HepG2 (cell line): ENCODE measurements around the gene PRKACA. TPM values are rescaled to one million over a fixed set of nuclear protein-coding genes. Genes with fewer than 3 reads are reported as not detected.
A peak's percentile ranks its signal among the peaks of the same experiment; 100 is the strongest.

Experiments
- BCL6 ChIP-seq: IDR thresholded peaks from 2 replicates; pipeline ENCODE4 v1.6.1; 2016; ENCODE audit warnings: missing genetic modification reagents, missing compliant biosample characterization
- EP300 ChIP-seq, 3 experiments: sonication (generic) in 1 of 3; formaldehyde crosslinking in 1 of 3; IDR thresholded peaks; 2 replicates each; pipeline versions ENCODE4 v1.5.1 to v1.6.1; 2011 to 2020; ENCODE audit warnings: low read depth in 2 of 3, low read length in 2 of 3, borderline replicate concordance in 1 of 3, improper control_type of control experiment in 1 of 3, mild to moderate bottlenecking in 1 of 3, missing genetic modification reagents in 1 of 3, moderate library complexity in 1 of 3
- FOXP1 ChIP-seq, 2 experiments: fragments of 450-650 bp in 1 of 2; IDR thresholded peaks; 2 replicates each; pipeline ENCODE4 v1.6.1; 2017 to 2018; ENCODE audit warnings: antibody characterized with exemption in 1 of 2
- HES4 ChIP-seq: sonication (generic); formaldehyde crosslinking; IDR thresholded peaks from 2 replicates; pipeline ENCODE4 v1.9.0; 2021; ENCODE audit warnings: mild to moderate bottlenecking, missing genetic modification reagents, borderline replicate concordance
- HOXA3 ChIP-seq: sonication (generic); formaldehyde crosslinking; IDR thresholded peaks from 2 replicates; pipeline ENCODE4 v1.5.0; 2020; ENCODE audit warnings: missing genetic modification reagents
- IRF2 ChIP-seq: IDR thresholded peaks from 2 replicates; pipeline ENCODE4 v1.6.1; 2018; ENCODE audit warnings: missing genetic modification reagents, missing compliant biosample characterization
- KLF16 ChIP-seq, 2 experiments: sonication (generic) in 1 of 2; formaldehyde crosslinking in 1 of 2; IDR thresholded peaks; 2 replicates each; pipeline versions ENCODE4 v1.6.1 to v1.8.0; 2016 to 2023; ENCODE audit warnings: missing genetic modification reagents in 2 of 2, missing compliant biosample characterization in 1 of 2
- MIXL1 ChIP-seq: IDR thresholded peaks from 2 replicates; pipeline ENCODE4 v1.6.1; 2016
- NR2F6 ChIP-seq, 2 experiments: IDR thresholded peaks; 2 replicates each; pipeline ENCODE4 v1.6.1; 2016; ENCODE audit warnings: antibody characterized with exemption in 1 of 2, mild to moderate bottlenecking in 1 of 2
- POGZ ChIP-seq: sonication (generic); formaldehyde crosslinking; IDR thresholded peaks from 2 replicates; pipeline ENCODE4 v1.4.0; 2020; ENCODE audit warnings: mild to moderate bottlenecking, missing genetic modification reagents
- PPARG ChIP-seq: conservative IDR thresholded peaks from 2 replicates; pipeline ENCODE4 v1.6.1; 2016; ENCODE audit warnings: missing biosample characterization, missing genetic modification reagents
- RXRB ChIP-seq: IDR thresholded peaks from 2 replicates; pipeline ENCODE4 v1.6.1; 2016; ENCODE audit warnings: borderline replicate concordance, missing genetic modification reagents, missing compliant biosample characterization
- SKI ChIP-seq: fragments of 450-650 bp; IDR thresholded peaks from one replicate; pipeline ENCODE4 v1.6.1; 2018; ENCODE audit warnings: mild to moderate bottlenecking; ENCODE audit not compliant: partially characterized antibody
- SMAD9 ChIP-seq: sonication (generic); formaldehyde crosslinking; IDR thresholded peaks from 2 replicates; pipeline ENCODE4 v1.5.1; 2020; ENCODE audit warnings: mild to moderate bottlenecking, missing genetic modification reagents
- SOX5 ChIP-seq: IDR thresholded peaks from 2 replicates; pipeline ENCODE4 v1.6.1; 2016; ENCODE audit warnings: borderline replicate concordance
- SOX6 ChIP-seq, 2 experiments: fragments of 450-650 bp in 1 of 2; sonication (generic) in 1 of 2; formaldehyde crosslinking in 1 of 2; IDR thresholded peaks; 2 replicates each; pipeline versions ENCODE4 v1.4.0 to v1.6.1; 2017 to 2020; ENCODE audit warnings: antibody characterized with exemption in 1 of 2, mild to moderate bottlenecking in 1 of 2, missing genetic modification reagents in 1 of 2
- TBP ChIP-seq: sonication (generic); formaldehyde crosslinking; IDR thresholded peaks from 2 replicates; pipeline ENCODE4 v1.5.0; 2020; ENCODE audit warnings: missing genetic modification reagents
- THRA ChIP-seq: sonication (generic); formaldehyde crosslinking; IDR thresholded peaks from 2 replicates; pipeline ENCODE4 v1.4.0; 2020; ENCODE audit warnings: missing genetic modification reagents, borderline replicate concordance
- ZBTB20 ChIP-seq: sonication (generic); formaldehyde crosslinking; IDR thresholded peaks from 2 replicates; pipeline ENCODE4 v1.8.1; 2023; ENCODE audit warnings: missing genetic modification reagents, low read depth, mild to moderate bottlenecking, borderline replicate concordance
- ZNF296 ChIP-seq: sonication (generic); formaldehyde crosslinking; conservative IDR thresholded peaks from 2 replicates; pipeline ENCODE4 v1.5.0; 2020; ENCODE audit warnings: mild to moderate bottlenecking, missing genetic modification reagents
- ZNF331 ChIP-seq: sonication (generic); formaldehyde crosslinking; IDR thresholded peaks from 2 replicates; pipeline ENCODE4 v1.4.0; 2020; ENCODE audit warnings: missing genetic modification reagents
- ZNF501 ChIP-seq: sonication (generic); formaldehyde crosslinking; IDR thresholded peaks from 2 replicates; pipeline ENCODE4 v1.5.1; 2020; ENCODE audit warnings: mild to moderate bottlenecking, moderate library complexity, missing genetic modification reagents
- ZNF572 ChIP-seq: sonication (generic); formaldehyde crosslinking; IDR thresholded peaks from 2 replicates; pipeline ENCODE4 v1.5.1; 2020; ENCODE audit warnings: mild to moderate bottlenecking, missing genetic modification reagents
- ZNF891 ChIP-seq: sonication (generic); formaldehyde crosslinking; IDR thresholded peaks from 2 replicates; pipeline ENCODE4 v1.5.0; 2020; ENCODE audit warnings: mild to moderate bottlenecking, missing genetic modification reagents
- polyA plus RNA-seq, 8 experiments: library from polyadenylated mRNA; depleted of rRNA in 3 of 8; stranded (reverse) in 7 of 8; unstranded in 1 of 8; fragments of >200 nt; fragmentation: Illumina TruSeq in 4 of 8; extraction: Trizol in 4 of 8; gene quantifications; 2 replicates each; pipeline versions ENCODE4 v1.2.1 to v1.2.3, GENCODE V29; 2011 to 2016; ENCODE audit warnings: low read depth in 4 of 8, missing spikeins in 1 of 8, mixed read lengths in 1 of 8; ENCODE audit not compliant: insufficient read depth in 1 of 8
- total RNA-seq, 5 experiments: library from RNA; depleted of rRNA; stranded (reverse); fragments of >200 nt; fragmentation: Illumina TruSeq; extraction: Trizol; gene quantifications; 2 replicates each; pipeline ENCODE4 v1.2.3, GENCODE V29; 2016; ENCODE audit warnings: low read depth in 1 of 5
- TF ChIP-seq, protein P1 (sequence below): IDR thresholded peaks from 2 replicates; pipeline ENCODE4 v1.6.1; 2016; ENCODE audit warnings: control low read depth
- TF ChIP-seq, protein P2 (sequence below): IDR thresholded peaks from 2 replicates; pipeline ENCODE4 v1.6.1; 2012; ENCODE audit warnings: low read depth, low read length, improper control_type of control experiment
- TF ChIP-seq, protein P3 (sequence below): sonication (generic); formaldehyde crosslinking; IDR thresholded peaks from 2 replicates; pipeline ENCODE4 v1.4.0; 2020; ENCODE audit warnings: missing genetic modification reagents

The PRKACA gene
- total and polyA plus RNA-seq, 2 of the 13 experiments (the other 11 are each of a cell fraction or from before 2014, with no cell fraction given) = 11.0 to 18.2 TPM

DNA sequence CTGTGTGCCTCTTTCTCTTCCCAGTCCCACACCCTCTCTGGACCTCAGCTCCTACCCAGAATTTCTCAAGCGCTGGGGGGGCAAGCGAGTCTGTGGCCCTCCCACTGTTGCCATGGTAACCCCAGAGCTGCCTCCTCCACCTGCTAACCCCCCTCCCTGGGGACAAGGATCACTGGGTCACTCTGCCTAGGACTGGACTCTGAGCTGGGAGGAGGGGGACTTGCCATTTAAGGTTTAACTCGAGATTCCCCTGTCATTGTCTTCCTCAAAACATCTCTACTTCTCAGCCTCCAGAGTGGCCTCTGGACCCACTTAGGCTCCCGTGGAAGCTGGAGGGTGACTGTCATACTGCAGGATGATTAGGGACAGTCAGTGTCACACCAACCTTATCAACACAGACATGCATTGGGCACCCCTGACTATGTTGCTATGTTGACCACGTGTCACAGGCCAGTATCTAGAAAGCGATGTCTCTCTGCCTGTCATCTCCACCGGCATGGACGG, 57.9 kb downstream of the PRKACA start (continued):
- peak; percentile 75 for TF ChIP-seq PPARG (CRISPR knock-in tag)
- no peak for TF ChIP-seq ZNF891 (CRISPR knock-in tag)
- peak; percentile 60; the same call in 1 of the 2 replicates for TF ChIP-seq THRA (CRISPR knock-in tag)
- TF ChIP-seq, protein P1, sequence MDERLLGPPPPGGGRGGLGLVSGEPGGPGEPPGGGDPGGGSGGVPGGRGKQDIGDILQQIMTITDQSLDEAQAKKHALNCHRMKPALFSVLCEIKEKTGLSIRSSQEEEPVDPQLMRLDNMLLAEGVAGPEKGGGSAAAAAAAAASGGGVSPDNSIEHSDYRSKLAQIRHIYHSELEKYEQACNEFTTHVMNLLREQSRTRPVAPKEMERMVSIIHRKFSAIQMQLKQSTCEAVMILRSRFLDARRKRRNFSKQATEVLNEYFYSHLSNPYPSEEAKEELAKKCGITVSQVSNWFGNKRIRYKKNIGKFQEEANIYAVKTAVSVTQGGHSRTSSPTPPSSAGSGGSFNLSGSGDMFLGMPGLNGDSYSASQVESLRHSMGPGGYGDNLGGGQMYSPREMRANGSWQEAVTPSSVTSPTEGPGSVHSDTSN = peak; percentile 30; the same call in 1 of the 2 replicates
- 0 out of 2 replicates have a peak, but pooled peaks have one; percentile 36 for TF ChIP-seq ZNF331 (CRISPR knock-in tag)
- TF ChIP-seq TBP (CRISPR knock-in tag) = no peak
- TF ChIP-seq IRF2 = peak; percentile 18; the same call in 1 of the 2 replicates
- TF ChIP-seq, protein P2, sequence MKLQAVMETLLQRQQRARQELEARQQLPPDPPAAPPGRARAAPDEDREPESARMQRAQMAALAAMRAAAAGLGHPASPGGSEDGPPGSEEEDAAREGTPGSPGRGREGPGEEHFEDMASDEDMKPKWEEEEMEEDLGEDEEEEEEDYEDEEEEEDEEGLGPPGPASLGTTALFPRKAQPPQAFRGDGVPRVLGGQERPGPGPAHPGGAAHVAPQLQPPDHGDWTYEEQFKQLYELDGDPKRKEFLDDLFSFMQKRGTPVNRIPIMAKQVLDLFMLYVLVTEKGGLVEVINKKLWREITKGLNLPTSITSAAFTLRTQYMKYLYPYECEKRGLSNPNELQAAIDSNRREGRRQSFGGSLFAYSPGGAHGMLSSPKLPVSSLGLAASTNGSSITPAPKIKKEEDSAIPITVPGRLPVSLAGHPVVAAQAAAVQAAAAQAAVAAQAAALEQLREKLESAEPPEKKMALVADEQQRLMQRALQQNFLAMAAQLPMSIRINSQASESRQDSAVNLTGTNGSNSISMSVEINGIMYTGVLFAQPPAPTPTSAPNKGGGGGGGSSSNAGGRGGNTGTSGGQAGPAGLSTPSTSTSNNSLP = no peak
- TF ChIP-seq RXRB (CRISPR knock-in tag) = peak; percentile 79
- TF ChIP-seq FOXP1 (IDR thresholded peaks at IDR 0.05) = no peak
- no peak for TF ChIP-seq FOXP1 (CRISPR knock-in tag; IDR thresholded peaks at IDR 0.05)
- TF ChIP-seq KLF16 (CRISPR knock-in tag; IDR thresholded peaks at IDR 0.05) = no peak
- TF ChIP-seq ZBTB20 (CRISPR knock-in tag) = no peak; the same call in 1 of the 2 replicates
- TF ChIP-seq SMAD9 (CRISPR knock-in tag) = no peak
- TF ChIP-seq ZNF296 (CRISPR knock-in tag) = no peak
- peak; percentile 65 for TF ChIP-seq BCL6 (CRISPR knock-in tag)
- peak; percentile 60; the same call in 1 of the 2 replicates for TF ChIP-seq HOXA3
- peak; percentile 38 for TF ChIP-seq SKI
- TF ChIP-seq, protein P3, sequence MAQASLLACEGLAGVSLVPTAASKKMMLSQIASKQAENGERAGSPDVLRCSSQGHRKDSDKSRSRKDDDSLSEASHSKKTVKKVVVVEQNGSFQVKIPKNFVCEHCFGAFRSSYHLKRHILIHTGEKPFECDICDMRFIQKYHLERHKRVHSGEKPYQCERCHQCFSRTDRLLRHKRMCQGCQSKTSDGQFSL (CRISPR knock-in tag) = peak; percentile 86
- TF ChIP-seq SOX5 (CRISPR knock-in tag) = peak; percentile 60
- TF ChIP-seq MIXL1 (CRISPR knock-in tag) = peak; percentile 59; the same call in 1 of the 2 replicates
- TF ChIP-seq SOX6 (IDR thresholded peaks at IDR 0.05) = no peak
- TF ChIP-seq SOX6 (CRISPR knock-in tag; IDR thresholded peaks at IDR 0.05) = peak; percentile 80
- TF ChIP-seq ZNF572 (CRISPR knock-in tag) = peak; percentile 63; the same call in 1 of the 2 replicates
- no peak for TF ChIP-seq POGZ (CRISPR knock-in tag)
- peak; percentile 78 for TF ChIP-seq NR2F6 (IDR thresholded peaks at IDR 0.05)
- peak; percentile 72; the same call in 1 of the 2 replicates for TF ChIP-seq NR2F6 (CRISPR knock-in tag; IDR thresholded peaks at IDR 0.05)
- peak; percentile 21; the same call in 1 of the 2 replicates for TF ChIP-seq ZNF501 (CRISPR knock-in tag)
- TF ChIP-seq EP300 (IDR thresholded peaks at IDR 0.05; ENCODE audit: low read depth in 2 of 2, low read length in 2 of 2) = peak in 1 of 2 experiments; percentile 84; a peak in 2 of 4 replicates
- no peak; the same call in 1 of the 2 replicates for TF ChIP-seq EP300 (CRISPR knock-in tag; IDR thresholded peaks at IDR 0.05; ENCODE audit: borderline replicate concordance)
- TF ChIP-seq HES4 = no peak
